ENCODE data around the gene AK1. TPM values are rescaled to one million over a fixed set of nuclear protein-coding genes. Genes with fewer than 3 reads are reported as not detected.

AK1 gene
- total and polyA plus RNA-seq, 2 of the 8 experiments (the other 6 are each of a cell fraction or from before 2014, with no cell fraction given): 37.9 to 39.2 TPM

DNA sequence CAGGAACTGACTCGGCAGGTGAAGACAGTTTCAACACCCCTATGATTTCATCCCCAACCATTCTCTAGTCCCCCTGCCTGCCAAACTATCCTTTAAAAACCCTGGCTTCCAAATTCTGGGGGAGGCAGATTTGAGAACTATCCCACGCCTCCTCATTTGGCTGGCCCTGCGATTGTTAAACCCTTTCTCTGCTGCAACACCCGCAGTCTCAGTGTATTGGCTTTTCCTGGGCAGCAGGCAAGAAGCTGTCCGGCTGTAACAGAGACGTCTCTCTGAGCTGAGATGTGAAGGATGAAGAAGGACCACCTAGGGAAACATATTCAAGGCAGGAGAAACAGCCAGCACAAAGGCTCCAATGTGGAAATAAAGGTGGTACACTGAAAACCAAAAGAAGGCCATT lies 15.4 kb upstream of the AK1 start:
- H2BK12ac ChIP-seq (ENCODE audit: low read depth, low read length): no peak overlapping the region
- peaks cover 4 to 15% of the 10 kb centered on the region in 2 experiments for H4K20me1 ChIP-seq (replicated peaks in 1 of 2; ENCODE audit: control insufficient read depth in 1 of 2, insufficient read depth in 2 of 2, low read length in 2 of 2)
- no peak overlapping the region for H2BK5ac ChIP-seq (ENCODE audit: low read depth, low read length)
- peaks cover 28 to 48% (median 38%) of the 10 kb centered on the region in 4 experiments for H3K36me3 ChIP-seq (ENCODE audit: control insufficient read depth in 2 of 4, insufficient read depth in 4 of 4, low read length in 3 of 4)
- CTCF ChIA-PET (ENCODE audit: partially characterized antibody): interaction anchor here (0.9 to 1.4 kb wide), 2 partner anchors 24 to 32 kb away, joined by 3 read pairs; no protein-coding TSS in a partner anchor
- WGBS, 2 experiments (ENCODE audit: extremely low coverage in 1 of 2, insufficient coverage in 1 of 2, insufficient read length in 1 of 2, insufficient replicate concordance in 2 of 2, low coverage in 1 of 2, low lambda C conversion rate in 2 of 2, missing lambda C conversion rate in 1 of 2): 89% methylated on average over 6 of the region's 6 CpGs; no CpG with 5 or more reads in 1 of the 2 experiments
- peaks cover 10% of the 10 kb centered on the region for H3K79me1 ChIP-seq (ENCODE audit: low read depth, low read length)
- no peak overlapping the region for H2BK15ac ChIP-seq (ENCODE audit: low read length)
- no peaks in the 10 kb centered on the region for H3K9me3 ChIP-seq (ENCODE audit: insufficient read depth in 2 of 2, low read depth in 1 of 2, low read length in 1 of 2)
- no peak overlapping the region for H2AFZ ChIP-seq (ENCODE audit: low read length)
- H3K79me2 ChIP-seq (ENCODE audit: control insufficient read depth in 1 of 2, insufficient read depth in 2 of 2, low read length in 2 of 2): peaks cover 0 to 4% of the 10 kb centered on the region in 2 experiments; a peak in 1 of 4 replicates
- peaks cover 0 to 19% (median 13%) of the 10 kb centered on the region in 4 experiments; a peak in 6 of 7 replicates for H3K4me1 ChIP-seq (replicated peaks in 1 of 4; ENCODE audit: control insufficient read depth in 3 of 4, insufficient read depth in 4 of 4, low read length in 3 of 4)
- no peak overlapping the region for H3K56ac ChIP-seq (replicated peaks; ENCODE audit: insufficient read length, low read depth, low read length)
- no peaks in the 10 kb centered on the region for H3K23me2 ChIP-seq (ENCODE audit: low read depth, low read length)
- no peak overlapping the region for H4K91ac ChIP-seq (replicated peaks; ENCODE audit: insufficient read length, low read length)
- H4K5ac ChIP-seq (ENCODE audit: insufficient read length, low read depth, low read length): no peak overlapping the region
- no peak overlapping the region for H4K8ac ChIP-seq (ENCODE audit: extremely low read depth, insufficient read depth, low read length)
- H2BK20ac ChIP-seq (ENCODE audit: low read length): no peak overlapping the region
- no peak overlapping the region for H2AK5ac ChIP-seq (ENCODE audit: low read depth, low read length)
- no peak for FAIRE-seq
- H3K9ac ChIP-seq (replicated peaks in 1 of 4; ENCODE audit: extremely low read depth in 1 of 4, low read depth in 3 of 4, low read length in 3 of 4): no peak overlapping the region
- no peak overlapping the region for H3K18ac ChIP-seq (ENCODE audit: extremely low read depth, low read length)
- POLR2A ChIA-PET (ENCODE audit: partially characterized antibody): interaction anchor here (10.1 kb wide), 1 partner anchor 10 kb away, joined by 91 read pairs; no protein-coding TSS in a partner anchor
- no peak for TF ChIP-seq CBX8 (IDR thresholded peaks at IDR 0.05; ENCODE audit: borderline replicate concordance, low read depth, low read length)
- no peak for TF ChIP-seq SP2 (IDR thresholded peaks at IDR 0.05; ENCODE audit: low read length)
- TF ChIP-seq RNF2 (IDR thresholded peaks at IDR 0.05; ENCODE audit: borderline replicate concordance, low read depth, low read length, missing control alignments, poor library complexity, severe bottlenecking): no peak
- no peaks in the 10 kb centered on the region for H3K27me3 ChIP-seq (replicated peaks in 1 of 4; ENCODE audit: control insufficient read depth in 3 of 4, extremely low read depth in 1 of 4, insufficient read depth in 3 of 4, low read length in 3 of 4)
- no peak overlapping the region for H3K23ac ChIP-seq (ENCODE audit: insufficient read length)
- H3K14ac ChIP-seq (ENCODE audit: insufficient read length): no peak overlapping the region
- H3K4ac ChIP-seq (replicated peaks; ENCODE audit: insufficient read length, low read depth, low read length): no peak overlapping the region
- no peak overlapping the region for H3K27ac ChIP-seq (ENCODE audit: low read depth, low read length)
- no peak overlapping the region for H3K4me2 ChIP-seq (ENCODE audit: insufficient read depth in 1 of 2, low read depth in 2 of 2, low read length in 2 of 2)
- no peak overlapping the region for H2BK120ac ChIP-seq (replicated peaks; ENCODE audit: low read depth, low read length)
- no peak overlapping the region for H3K4me3 ChIP-seq (ENCODE audit: extremely low read depth in 1 of 4, insufficient read depth in 2 of 4, low read depth in 3 of 4, low read length in 4 of 4)
- DNase-seq (ENCODE audit: low read depth in 1 of 2, low spot score in 2 of 2): no peak

All from H1 (cell line).